Limb (tissue), 2 donors: ENCODE results near the gene NXPH3.
A peak's percentile ranks its signal among the peaks of the same experiment; 100 is the strongest.

Experiments used
- DNase-seq, 2 donors: peaks; one replicate each; pipeline ENCODE4 v3.0.0-alpha.2; 2016; ENCODE audit errors: extremely low spot score in 2 of 2

Gene NXPH3

DNA sequence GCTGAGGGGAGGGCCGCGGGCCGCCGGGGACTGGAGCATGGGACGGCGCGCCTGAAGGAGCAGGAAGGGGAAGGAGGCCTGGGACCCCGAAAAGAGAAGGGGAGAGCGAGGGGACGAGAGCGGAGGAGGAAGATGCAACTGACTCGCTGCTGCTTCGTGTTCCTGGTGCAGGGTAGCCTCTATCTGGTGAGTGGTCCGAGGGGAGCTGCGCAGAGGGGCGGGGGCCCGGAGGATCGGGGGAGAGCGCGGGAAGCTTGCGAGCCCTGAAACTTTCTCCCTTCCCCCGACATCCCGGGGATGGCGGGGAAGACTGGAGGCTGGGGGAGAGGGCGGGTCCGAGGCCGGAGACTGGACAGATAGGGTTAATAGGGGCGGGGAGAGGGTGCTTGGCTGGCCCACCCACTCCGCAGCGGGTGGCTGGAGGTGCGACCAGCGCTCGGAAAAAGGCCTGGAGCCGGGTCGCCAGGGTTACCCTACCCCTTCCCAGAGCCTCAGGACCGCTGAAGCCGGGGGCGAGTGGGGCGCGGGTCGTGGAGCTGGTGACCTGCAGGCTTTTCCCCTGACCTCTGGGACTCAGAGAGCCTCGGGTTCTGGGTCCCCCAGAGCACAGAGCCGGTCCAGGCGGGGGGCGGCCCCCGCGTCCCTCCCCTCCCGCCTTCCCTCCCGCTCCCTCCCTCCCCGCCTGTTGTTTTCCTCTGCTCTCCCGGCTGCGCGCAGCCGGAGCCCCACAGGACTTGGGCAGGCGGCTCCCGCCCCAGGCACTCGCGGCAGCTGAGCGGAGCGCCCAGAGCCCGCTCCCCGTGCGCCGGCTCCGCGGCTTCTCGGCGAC, 631 bp downstream of the NXPH3 start:
- peak; percentile 40 to 66 for DNase-seq

DNA sequence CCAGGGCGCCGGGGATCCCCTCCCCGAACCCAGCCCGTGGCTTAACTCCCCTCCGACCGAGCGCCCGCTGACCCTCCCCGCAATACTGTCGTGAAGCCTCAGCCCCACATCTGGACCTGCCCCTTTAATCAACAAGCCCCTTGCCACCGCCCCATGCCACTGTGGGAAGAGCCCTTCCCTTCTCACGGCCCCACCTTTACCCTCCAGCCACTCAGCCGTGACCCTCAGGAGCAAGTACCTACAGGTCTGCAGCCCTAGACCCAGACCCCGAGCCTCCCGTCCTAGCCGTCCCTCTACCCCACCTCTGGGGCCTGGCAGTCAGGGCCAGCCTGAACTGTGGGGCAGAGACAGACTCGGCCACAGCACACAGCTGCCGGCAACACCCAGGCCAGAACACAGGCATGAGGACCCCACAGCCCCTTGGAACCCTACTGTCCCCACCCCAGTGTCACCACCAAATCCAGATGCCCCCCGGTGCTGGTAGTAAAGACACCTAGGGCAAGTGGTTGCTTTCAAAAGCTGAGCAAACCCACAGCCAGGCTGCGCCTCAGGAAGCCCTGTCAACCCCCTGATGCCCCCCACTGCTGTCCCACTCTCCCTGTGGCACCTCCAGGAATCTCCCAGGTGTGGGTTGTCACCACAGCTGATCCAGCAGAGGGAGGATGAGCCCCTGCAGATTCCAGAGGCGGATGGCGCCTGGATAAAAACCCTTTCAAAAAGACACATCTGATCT, 1.4 kb downstream of the NXPH3 start:
- no peak for DNase-seq

GRCh38 chr17:49577650-49577934, 1.9 kb downstream of the NXPH3 start:
- no peak for DNase-seq

DNA sequence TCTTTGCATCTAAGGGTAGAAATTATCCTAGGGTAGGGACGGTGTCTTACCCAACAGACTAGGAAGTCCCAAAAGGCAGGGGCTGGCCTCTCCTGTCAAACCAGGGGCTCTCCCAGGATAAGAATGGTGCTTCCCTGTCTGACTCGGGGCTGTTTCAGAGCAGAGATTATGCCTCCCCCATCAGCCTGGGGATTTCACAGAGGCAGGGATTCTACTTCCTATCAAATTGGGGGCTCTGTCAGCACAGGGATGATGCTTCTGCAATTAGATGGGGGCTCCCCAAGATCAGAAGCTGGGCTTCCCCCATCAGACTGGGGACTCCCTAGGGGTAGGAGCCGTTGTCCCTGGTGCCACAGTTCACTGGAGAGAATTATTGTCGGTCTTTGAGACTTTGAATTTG, 2.3 kb downstream of the NXPH3 start:
- DNase-seq, result no peak

- no peak for DNase-seq
Observed at GRCh38 chr17:49578414-49578813, 2.7 kb downstream of the NXPH3 start.

- DNase-seq, result no peak
Observed at GRCh38 chr17:49578952-49579500, 3.4 kb downstream of the NXPH3 start.

DNA sequence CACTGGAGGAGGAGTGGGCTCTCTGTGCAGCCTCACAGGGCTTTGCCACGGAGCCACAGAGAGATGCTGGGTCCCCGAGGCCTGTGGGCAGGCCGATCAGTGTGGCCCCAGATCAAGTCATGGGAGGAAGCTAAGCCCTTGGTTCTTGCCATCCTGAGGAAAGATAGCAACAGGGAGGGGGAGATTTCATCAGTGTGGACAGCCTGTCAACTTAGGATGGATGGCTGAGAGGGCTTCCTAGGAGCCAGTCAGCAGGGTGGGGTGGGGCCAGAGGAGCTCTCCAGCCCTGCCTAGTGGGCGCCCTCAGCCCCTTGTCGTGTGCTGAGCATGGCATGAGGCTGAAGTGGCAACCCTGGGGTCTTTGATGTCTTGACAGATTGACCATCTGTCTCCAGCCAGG, 3.9 kb downstream of the NXPH3 start:
- DNase-seq, result no peak

GRCh38 chr17:49580055-49580721, 4.5 kb downstream of the NXPH3 start:
- DNase-seq, result no peak

DNA sequence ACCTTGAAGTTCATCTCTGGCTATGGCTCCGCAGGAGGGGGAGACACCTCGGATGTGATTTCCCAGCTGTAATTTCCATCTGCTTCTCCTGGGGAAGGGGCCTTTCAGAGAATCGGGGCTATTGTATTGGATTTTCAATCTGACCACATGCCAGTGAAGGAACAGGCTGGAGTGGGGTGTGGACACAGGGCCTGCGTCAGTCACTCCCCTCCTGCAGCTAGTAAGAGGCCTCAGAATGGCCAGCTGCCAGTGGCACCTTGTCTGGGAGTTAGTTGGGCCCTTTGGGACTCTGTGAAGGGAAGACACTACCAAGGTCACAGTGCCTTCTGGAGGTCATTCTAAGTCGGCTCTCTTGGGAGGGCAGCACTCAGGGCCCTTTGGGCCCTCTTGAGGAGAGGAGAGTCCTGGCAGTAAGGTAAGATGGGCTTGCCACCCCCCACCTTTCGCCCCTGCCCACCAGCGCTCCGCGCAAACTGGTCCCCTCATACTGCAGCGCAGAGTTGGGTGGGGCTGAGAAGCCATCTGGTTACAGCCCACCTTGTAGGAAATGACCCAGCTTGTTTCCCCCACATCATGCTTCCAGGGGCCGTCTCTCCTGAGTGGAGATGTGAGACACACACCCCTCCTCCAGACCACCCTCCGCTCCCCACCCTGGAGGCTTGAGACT, 5.4 kb downstream of the NXPH3 start:
- DNase-seq, result no peak

DNA sequence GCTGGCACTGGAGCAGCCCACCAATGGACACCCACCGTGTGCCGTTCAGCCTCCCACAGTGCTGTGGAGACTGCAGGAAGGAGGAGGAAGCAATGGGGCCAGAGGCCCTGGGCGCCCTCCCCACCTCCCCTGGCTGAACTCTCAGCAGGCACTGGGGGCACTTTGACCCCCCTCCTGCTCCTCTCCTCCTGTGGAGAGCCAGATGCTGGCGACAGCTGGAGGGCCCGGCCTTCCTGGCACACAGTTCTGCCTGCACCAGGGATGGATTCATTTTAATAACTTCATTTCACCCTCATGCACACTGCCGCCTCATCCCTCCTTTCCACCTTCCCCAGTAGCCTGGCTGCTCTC, 6.0 kb downstream of the NXPH3 start:
- peak in 1 of 2 donors; percentile 10 for DNase-seq

GRCh38 chr17:49582055-49582722, 6.5 kb downstream of the NXPH3 start:
- DNase-seq, result no peak

GRCh38 chr17:49582789-49583188, 7.1 kb downstream of the NXPH3 start:
- DNase-seq, result no peak

GRCh38 chr17:49583226-49583625, 7.6 kb downstream of the NXPH3 start:
- DNase-seq, result no peak

GRCh38 chr17:49583889-49584288, 8.2 kb downstream of the NXPH3 start:
- no peak for DNase-seq

GRCh38 chr17:49585422-49586027, 9.9 kb downstream of the NXPH3 start:
- no peak for DNase-seq

GRCh38 chr17:49587366-49588073, 11.8 kb downstream of the NXPH3 start:
- no peak for DNase-seq

DNA sequence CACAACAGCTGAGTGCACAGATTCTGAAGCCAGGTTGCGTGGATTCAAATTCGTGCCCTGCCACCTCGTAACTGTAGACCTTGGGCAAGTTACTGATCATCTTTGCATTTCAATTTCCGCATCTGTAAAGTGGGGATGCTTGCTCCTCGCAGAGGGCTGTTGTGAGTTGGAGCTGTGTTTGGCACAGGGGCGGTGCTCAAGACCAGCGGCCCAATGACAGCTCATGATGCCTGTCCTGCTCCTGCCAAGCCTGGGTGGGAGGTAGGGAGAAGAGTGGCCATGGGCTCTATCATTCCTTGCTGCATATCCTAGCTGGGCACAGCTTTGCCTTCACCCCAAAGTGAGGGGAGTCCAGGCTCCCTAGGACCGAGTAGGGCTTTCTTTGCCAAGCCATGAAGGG, 12.6 kb downstream of the NXPH3 start:
- no peak for DNase-seq

DNA sequence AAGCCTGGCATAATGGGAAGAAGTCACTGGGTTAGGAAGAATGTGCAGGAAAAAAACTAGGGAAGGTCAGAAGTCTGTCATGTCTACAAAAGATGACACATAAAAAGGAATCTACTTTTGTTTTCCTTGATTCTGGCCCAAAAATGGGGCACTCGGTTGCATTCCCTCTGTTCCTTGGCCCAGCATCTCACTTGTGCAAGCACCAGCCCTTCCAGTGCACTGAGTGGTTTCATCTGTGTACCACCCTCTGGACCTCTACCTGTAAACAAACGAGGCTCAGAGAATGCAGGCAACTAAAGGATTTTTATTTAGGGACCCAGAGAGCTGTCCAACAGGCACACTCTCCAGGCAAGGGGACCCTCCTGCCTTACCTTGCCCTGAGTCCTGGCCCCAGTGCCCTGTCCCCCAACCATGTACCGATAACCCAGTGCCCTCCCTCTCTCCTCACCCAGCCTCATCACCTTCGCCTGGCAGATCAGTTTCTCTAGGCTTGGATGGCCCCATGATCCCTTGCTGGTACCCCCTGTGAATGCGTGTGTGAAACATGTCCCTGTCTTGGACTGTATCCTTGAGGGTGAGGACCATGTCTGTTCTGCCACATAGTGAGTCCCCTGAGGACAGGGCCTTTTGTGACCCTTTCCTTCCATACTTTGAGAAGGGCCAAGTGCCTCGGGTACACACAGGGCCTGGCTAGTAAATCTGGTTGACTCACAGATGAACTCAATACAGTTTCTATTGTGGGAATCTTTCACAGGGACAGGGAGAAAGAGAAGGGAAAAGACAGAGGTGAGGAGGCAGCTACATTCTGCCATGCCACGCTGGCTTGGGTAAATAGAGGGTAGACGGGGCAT, 13.3 kb downstream of the NXPH3 start:
- no peak for DNase-seq

DNA sequence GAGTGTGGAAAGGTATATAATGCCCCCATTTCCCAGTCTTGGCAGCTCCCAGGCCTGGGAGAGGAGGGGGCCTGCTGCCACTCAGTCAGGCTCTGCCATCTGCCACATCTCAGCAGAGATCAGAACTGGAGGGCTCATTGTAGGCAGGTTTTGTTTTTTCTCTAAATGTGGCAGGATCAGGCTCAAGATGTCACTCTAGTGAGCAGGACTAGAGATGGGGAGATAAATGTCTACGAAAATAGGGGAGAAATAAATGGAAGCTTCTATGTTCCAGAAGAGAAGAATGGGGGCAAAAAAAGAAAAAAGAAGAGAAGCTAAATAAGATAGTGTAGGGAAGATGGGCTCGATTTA, 13.9 kb downstream of the NXPH3 start:
- DNase-seq, result no peak
